ENCODE results near the gene COL1A1. TPM values are rescaled to one million over a fixed set of nuclear protein-coding genes. Genes with fewer than 3 reads are reported as not detected.

Gene COL1A1
- total RNA-seq, 2 donors from 2014 or later: 11.2 to 62.3 TPM

- H3K9me3 ChIP-seq: no peaks in the 10 kb centered on the region
Observed at GRCh38 chr17:50134206-50135110, 67.0 kb downstream of the COL1A1 start.

GRCh38 chr17:50133769-50134099 is 67.7 kb downstream of the COL1A1 start:
- WGBS, 2 donors: 52 to 58% methylated on average over 12 to 16 of the region's 16 CpGs
- Histone ChIP-seq H3K4me1 (peaks cover 29% of the 10 kb centered on the region), H3K27ac (no peak overlapping the region), H3K4me3 (no peak overlapping the region), H3K27me3 (peaks cover 0 to 3% of the 10 kb centered on the region in 2 donors), H3K36me3 (replicated peaks in 1 of 2; ENCODE audit: insufficient read depth in 1 of 2, low read depth in 2 of 2) (peaks cover 5 to 10% of the 10 kb centered on the region in 2 donors), H3K9me3 (no peaks in the 10 kb centered on the region)
- ATAC-seq (no peak), DNase-seq (no peak)
- intact Hi-C loops (cut with DNase I): no loop called here
- TF ChIP-seq POLR2A (IDR thresholded peaks at IDR 0.05): no peak
- no peak for TF ChIP-seq CTCF (IDR thresholded peaks at IDR 0.05)

More at GRCh38 chr17:50134206-50135110, 67.0 kb downstream of the COL1A1 start:
- WGBS, 2 donors: 77 to 84% methylated on average over 12 to 14 of the region's 16 CpGs
- Histone ChIP-seq H3K4me1 (peaks cover 24% of the 10 kb centered on the region), H3K27ac (no peak overlapping the region), H3K36me3 (replicated peaks in 1 of 2; ENCODE audit: insufficient read depth in 1 of 2, low read depth in 2 of 2) (peaks cover 12 to 18% of the 10 kb centered on the region in 2 donors), H3K4me3 (no peak overlapping the region), H3K27me3 (peaks cover 0 to 3% of the 10 kb centered on the region in 2 donors)
- DNase-seq (no peak), ATAC-seq (no peak)
- TF ChIP-seq POLR2A (IDR thresholded peaks at IDR 0.05): no peak
- no peak for TF ChIP-seq CTCF (IDR thresholded peaks at IDR 0.05)
- intact Hi-C loops (cut with DNase I): no loop called here

Small RNAs within 50 kb of the gene (small RNA-seq; reads per million reads assigned to genes)
- not detected for gene SUMO2P7

Other genes starting within 250 kb of the COL1A1 start
- gene DLX4, start 232.4 kb downstream of the COL1A1 start, total RNA-seq: not detected
- gene DLX3, start 206.4 kb downstream of the COL1A1 start, total RNA-seq: not detected
- gene ITGA3, start 145.5 kb downstream of the COL1A1 start, total RNA-seq: 10 to 100 TPM; 31.0 to 36.3 TPM
- 100 to 1,000 TPM in 1 of 2 donors, 10 to 100 TPM in 1; 27.0 to 119 TPM for gene PDK2, start 106.3 kb downstream of the COL1A1 start, total RNA-seq
- not detected for gene SAMD14, start 71.5 kb downstream of the COL1A1 start, total RNA-seq
- gene PPP1R9B, start 51.0 kb downstream of the COL1A1 start, total RNA-seq: 10 to 100 TPM; 20.0 to 31.0 TPM
- 1 to 10 TPM in 1 of 2 donors, not detected in 1; 1.3 TPM for gene SGCA, start 35.6 kb downstream of the COL1A1 start, total RNA-seq
- gene TMEM92, start 72.8 kb upstream of the COL1A1 start, total RNA-seq: not detected
- gene XYLT2, start 144.5 kb upstream of the COL1A1 start, total RNA-seq: 10 to 100 TPM; 22.8 to 31.3 TPM
- gene MRPL27, start 171.6 kb upstream of the COL1A1 start, total RNA-seq: 10 to 100 TPM; 26.5 to 31.3 TPM
- gene EME1, start 171.6 kb upstream of the COL1A1 start, total RNA-seq: not detected
- gene LRRC59, start 195.9 kb upstream of the COL1A1 start, total RNA-seq: 100 to 1,000 TPM in 1 of 2 donors, 10 to 100 TPM in 1; 70.8 to 113 TPM
- 100 to 1,000 TPM in 1 of 2 donors, 10 to 100 TPM in 1; 18.7 to 120 TPM for gene ACSF2, start 224.6 kb upstream of the COL1A1 start, total RNA-seq

Measured in body of pancreas (tissue), 4 donors.